A673 (cell line): Measurements from ENCODE around the gene NPNT. TPM values are rescaled to one million over a fixed set of nuclear protein-coding genes. Genes with fewer than 3 reads are reported as not detected.

Source experiments
- BruUV-seq: library from RNA; stranded (reverse); fragments of 400-500 nt; replicated peaks from 2 replicates; lab custom pipeline; 2021; lab: Mats Ljungman, UMichigan
- CTCF ChIA-PET: fragments of 300-600 bp; sonication (Branson Sonifier 250); formaldehyde crosslinking; loops from one replicate; lab custom pipeline; 2022; ENCODE audit warnings: antibody characterized with exemption; lab: Charles Lee
- POLR2A ChIA-PET: fragments of 300-600 bp; sonication (Branson Sonifier 250); formaldehyde crosslinking; loops from one replicate; lab custom pipeline; 2022; ENCODE audit warnings: antibody characterized with exemption; ENCODE audit not compliant: low non-redundant PET; lab: Charles Lee
- DNase-seq: peaks from one replicate; pipeline ENCODE4 v3.0.0-alpha.2; 2015; ENCODE audit warnings: low spot score
- H3K27ac ChIP-seq: fragments of 200-600 bp; sonication (generic); 2 replicates; pipeline ENCODE4 v1.5.1; 2016; ENCODE audit warnings: mixed run types, low read depth, mild to moderate bottlenecking, mixed read lengths, antibody characterized with exemption, low read length; ENCODE audit not compliant: poor library complexity, severe bottlenecking
- H3K27me3 ChIP-seq: fragments of 200-600 bp; sonication (generic); replicated peaks from 2 replicates; pipeline ENCODE4 v1.6.1; 2017; ENCODE audit warnings: mixed run types, low read depth, mild to moderate bottlenecking, mixed read lengths, antibody characterized with exemption, low read length; ENCODE audit not compliant: insufficient read depth, poor library complexity
- H3K36me3 ChIP-seq: fragments of 200-600 bp; sonication (generic); 2 replicates; pipeline ENCODE4 v1.6.1; 2016; ENCODE audit warnings: mixed run types, mild to moderate bottlenecking, mixed read lengths, antibody characterized with exemption, low read length; ENCODE audit not compliant: insufficient read depth, poor library complexity, severe bottlenecking
- H3K4me1 ChIP-seq: fragments of 200-600 bp; sonication (generic); 2 replicates; pipeline ENCODE4 v1.6.1; 2017; ENCODE audit warnings: mixed run types, mild to moderate bottlenecking, mixed read lengths, antibody characterized with exemption, low read length; ENCODE audit not compliant: insufficient read depth, poor library complexity, severe bottlenecking
- H3K4me3 ChIP-seq: fragments of 200-600 bp; sonication (generic); 2 replicates; pipeline ENCODE4 v1.5.1; 2016; ENCODE audit warnings: low read depth, mixed run types, mild to moderate bottlenecking, mixed read lengths, low read length; ENCODE audit not compliant: poor library complexity, severe bottlenecking
- H3K9me3 ChIP-seq: fragments of 200-600 bp; sonication (generic); 2 replicates; pipeline ENCODE4 v1.6.1; 2016; ENCODE audit warnings: mixed run types, low read depth, mild to moderate bottlenecking, mixed read lengths, antibody characterized with exemption, low read length; ENCODE audit not compliant: poor library complexity, severe bottlenecking
- EZH2 ChIP-seq: fragments of 200-600 bp; sonication (generic); IDR thresholded peaks from 2 replicates; pipeline ENCODE4 v1.6.1; 2017; ENCODE audit warnings: borderline replicate concordance, low read depth, mild to moderate bottlenecking, mixed read lengths, antibody characterized with exemption, low read length; ENCODE audit not compliant: poor library complexity, severe bottlenecking
- intact Hi-C: fragments of 100-400 bp; cut with micrococcal nuclease; formaldehyde crosslinking; loops from one replicate; pipeline ENCODE4 v1.10.0; 2022; ENCODE audit not compliant: unreplicated experiment
- total RNA-seq: library from RNA; stranded (reverse); gene quantifications from 2 replicates; pipeline ENCODE4 v1.2.3, GENCODE V29; 2021
- TF ChIP-seq, protein P1 (sequence below): fragments of 300-800, 200-600 bp; sonication (generic); conservative IDR thresholded peaks from 2 replicates; pipeline ENCODE4 v1.5.1; 2017; ENCODE audit warnings: low read depth, mild to moderate bottlenecking, antibody characterized with exemption, low read length, moderate library complexity, mixed read lengths

NPNT gene
- total RNA-seq, 1 experiment from 2014 or later, result 0.45 TPM

DNA sequence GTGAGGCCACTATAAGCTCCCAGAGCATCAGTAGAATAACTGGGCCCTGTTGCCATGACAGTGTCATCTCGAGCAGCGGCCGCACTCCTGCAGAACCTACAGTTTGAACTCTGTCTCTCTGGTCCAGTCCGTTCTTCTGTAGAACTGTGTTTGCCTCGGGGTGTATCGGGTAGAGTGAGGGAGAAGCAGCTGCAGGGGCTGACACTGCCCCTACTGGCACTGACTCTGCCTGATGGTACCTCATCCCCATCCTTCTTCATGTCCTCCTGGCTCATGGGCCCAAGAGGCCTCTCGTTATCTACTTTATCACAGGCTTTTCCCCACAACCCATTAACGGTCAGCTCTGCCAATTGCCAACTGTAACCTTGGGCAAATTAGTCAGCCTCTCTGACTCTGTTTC, 96.5 kb downstream of the NPNT start:
- intact Hi-C loops, result no loop called here
- CTCF ChIA-PET, result no interaction called here
- Histone ChIP-seq H3K27ac (no peak overlapping the region), H3K36me3 (no peaks in the 10 kb centered on the region), H3K27me3 (no peaks in the 10 kb centered on the region), H3K4me1 (no peaks in the 10 kb centered on the region), H3K9me3 (no peaks in the 10 kb centered on the region), H3K4me3 (no peak overlapping the region)
- no peak for DNase-seq
- BruUV-seq, result no TSS peak
- POLR2A ChIA-PET, result no interaction called here
- TF ChIP-seq, protein P1, sequence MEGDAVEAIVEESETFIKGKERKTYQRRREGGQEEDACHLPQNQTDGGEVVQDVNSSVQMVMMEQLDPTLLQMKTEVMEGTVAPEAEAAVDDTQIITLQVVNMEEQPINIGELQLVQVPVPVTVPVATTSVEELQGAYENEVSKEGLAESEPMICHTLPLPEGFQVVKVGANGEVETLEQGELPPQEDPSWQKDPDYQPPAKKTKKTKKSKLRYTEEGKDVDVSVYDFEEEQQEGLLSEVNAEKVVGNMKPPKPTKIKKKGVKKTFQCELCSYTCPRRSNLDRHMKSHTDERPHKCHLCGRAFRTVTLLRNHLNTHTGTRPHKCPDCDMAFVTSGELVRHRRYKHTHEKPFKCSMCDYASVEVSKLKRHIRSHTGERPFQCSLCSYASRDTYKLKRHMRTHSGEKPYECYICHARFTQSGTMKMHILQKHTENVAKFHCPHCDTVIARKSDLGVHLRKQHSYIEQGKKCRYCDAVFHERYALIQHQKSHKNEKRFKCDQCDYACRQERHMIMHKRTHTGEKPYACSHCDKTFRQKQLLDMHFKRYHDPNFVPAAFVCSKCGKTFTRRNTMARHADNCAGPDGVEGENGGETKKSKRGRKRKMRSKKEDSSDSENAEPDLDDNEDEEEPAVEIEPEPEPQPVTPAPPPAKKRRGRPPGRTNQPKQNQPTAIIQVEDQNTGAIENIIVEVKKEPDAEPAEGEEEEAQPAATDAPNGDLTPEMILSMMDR, result no peak
- TF ChIP-seq EZH2, result no peak

DNA sequence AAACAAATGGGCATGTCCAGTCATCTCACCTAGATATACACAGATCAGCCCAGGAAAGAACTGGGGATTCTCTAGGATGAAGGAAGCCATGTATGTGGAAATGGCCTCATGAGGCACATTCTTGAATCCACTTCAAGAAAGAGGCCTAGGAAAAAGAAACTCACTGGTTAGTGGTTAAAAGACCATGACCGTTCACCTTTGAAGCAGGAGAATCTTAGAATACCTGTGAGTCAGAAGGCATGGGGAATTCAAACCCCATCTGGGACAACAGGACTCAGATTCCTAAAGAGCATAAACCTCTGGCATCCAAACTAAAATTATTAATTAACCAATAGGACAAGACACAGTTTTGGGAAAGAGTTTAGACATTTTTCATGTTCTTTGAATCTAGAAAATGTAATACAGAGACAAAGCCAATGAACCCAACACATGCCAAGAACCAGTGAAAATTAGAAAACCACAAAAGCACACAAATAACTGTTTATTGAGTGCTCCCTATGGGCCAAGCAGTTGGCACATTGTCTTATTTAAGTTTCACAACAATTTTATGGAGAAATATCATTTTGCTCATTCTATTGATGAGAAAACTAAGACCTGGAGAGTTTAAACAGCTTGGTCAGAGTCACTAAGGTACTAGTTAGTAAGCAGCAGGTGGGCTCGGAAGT, 97.5 kb downstream of the NPNT start:
- CTCF ChIA-PET, result no interaction called here
- intact Hi-C loops, result no loop called here

DNA sequence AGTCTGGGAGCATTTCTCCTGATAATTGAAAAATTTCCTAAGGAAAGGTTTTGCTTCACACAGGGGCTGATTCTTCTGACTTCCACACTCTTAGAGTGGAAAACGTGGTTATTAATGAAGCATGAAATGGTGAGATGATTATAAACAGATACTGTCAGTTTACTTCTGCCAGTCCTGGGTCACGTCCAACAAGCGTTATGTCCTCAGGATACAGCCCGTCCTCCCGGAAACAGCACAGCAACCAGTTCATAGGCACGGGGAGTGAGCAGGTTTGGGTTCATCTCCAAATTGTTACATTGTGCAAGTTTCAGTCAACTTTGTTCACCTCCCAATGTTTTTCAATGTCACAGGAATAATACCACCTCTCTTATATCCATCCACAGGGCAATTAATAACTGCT, 98.8 kb downstream of the NPNT start:
- BruUV-seq, result no TSS peak
- ChIA-PET CTCF (no interaction called here), POLR2A (no interaction called here)
- intact Hi-C loops, result no loop called here
- no peak overlapping the region for H3K27ac ChIP-seq
- no peaks in the 10 kb centered on the region for H3K27me3 ChIP-seq
- H3K9me3 ChIP-seq, result no peaks in the 10 kb centered on the region
- H3K4me1 ChIP-seq, result no peaks in the 10 kb centered on the region
- no peak overlapping the region for H3K4me3 ChIP-seq
- no peaks in the 10 kb centered on the region for H3K36me3 ChIP-seq
- no peak for DNase-seq
- TF ChIP-seq EZH2, result no peak
- TF ChIP-seq, protein P1, result no peak

More for the DNA sequence above, 97.5 kb downstream of the NPNT start:
- POLR2A ChIA-PET, result no interaction called here
- Histone ChIP-seq H3K27ac (no peak overlapping the region), H3K36me3 (no peaks in the 10 kb centered on the region), H3K4me3 (no peak overlapping the region), H3K27me3 (no peaks in the 10 kb centered on the region), H3K9me3 (no peaks in the 10 kb centered on the region), H3K4me1 (no peaks in the 10 kb centered on the region)
- no peak for DNase-seq
- no peak for TF ChIP-seq EZH2
- TF ChIP-seq, protein P1, result no peak
- no TSS peak for BruUV-seq
